Activated CD8-positive, alpha-beta memory T cell treated with anti-CD3 and anti-CD28 coated beads for 48 hours (primary cell): ENCODE results near the gene PLAC8L1.

Experiments used
- DNase-seq, 3 experiments: peaks; one replicate each; pipeline ENCODE4 v3.0.0-alpha.2; 2020; ENCODE audit warnings: low read depth in 2 of 3, low spot score in 2 of 3

The PLAC8L1 gene

GRCh38 chr5:146047396-146047795 is 58.0 kb downstream of the PLAC8L1 start:
- DNase-seq: no peak

GRCh38 chr5:146043722-146044121 is 61.7 kb downstream of the PLAC8L1 start:
- DNase-seq: no peak

- no peak for DNase-seq
Measured at GRCh38 chr5:146042628-146043279, 62.6 kb downstream of the PLAC8L1 start.

GRCh38 chr5:146041180-146041789 is 64.1 kb downstream of the PLAC8L1 start:
- no peak for DNase-seq

GRCh38 chr5:146040527-146040926 is 64.8 kb downstream of the PLAC8L1 start:
- no peak for DNase-seq

GRCh38 chr5:146039420-146039819 is 66.0 kb downstream of the PLAC8L1 start:
- DNase-seq: no peak

GRCh38 chr5:146034605-146035004 is 70.8 kb downstream of the PLAC8L1 start:
- DNase-seq: no peak
